ENCODE data around the gene MSI1.

MSI1 gene

GRCh38 chr12:120376934-120377572 lies 8.1 kb upstream of the MSI1 start:
- no peak for DNase-seq

- DNase-seq = no peak
Measured at GRCh38 chr12:120376416-120376815, 7.5 kb upstream of the MSI1 start.

DNA sequence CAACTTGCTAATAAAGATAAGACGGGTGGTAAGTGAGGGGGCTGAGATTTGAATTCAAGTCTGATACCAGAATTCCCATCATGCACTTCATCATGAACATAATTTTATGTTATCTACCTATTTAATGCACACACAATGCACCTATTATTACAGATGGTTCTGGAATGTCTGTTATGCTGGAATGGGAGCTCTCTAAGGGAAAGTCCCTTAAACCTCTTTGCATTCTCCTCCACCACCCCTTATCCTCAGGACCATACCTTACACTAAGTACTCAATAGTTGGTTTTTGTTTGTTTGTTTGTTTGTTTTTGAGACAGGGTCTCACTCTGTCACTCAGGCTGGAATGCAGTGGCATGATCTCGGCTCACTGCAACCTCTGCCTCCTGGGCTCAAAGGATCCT lies 7.0 kb upstream of the MSI1 start:
- DNase-seq = no peak

GRCh38 chr12:120373683-120374082 lies 4.7 kb upstream of the MSI1 start:
- no peak for DNase-seq

- no peak for DNase-seq
Measured at GRCh38 chr12:120370343-120371243, 1.6 kb upstream of the MSI1 start.

- DNase-seq = peak; percentile 26
Measured at GRCh38 chr12:120369603-120370342, 809 bp upstream of the MSI1 start.

- DNase-seq = peak; percentile 74
Measured at GRCh38 chr12:120367924-120368788, 808 bp downstream of the MSI1 start.

- peak; percentile 86 for DNase-seq
Measured at GRCh38 chr12:120367233-120367923, 1.6 kb downstream of the MSI1 start.

DNA sequence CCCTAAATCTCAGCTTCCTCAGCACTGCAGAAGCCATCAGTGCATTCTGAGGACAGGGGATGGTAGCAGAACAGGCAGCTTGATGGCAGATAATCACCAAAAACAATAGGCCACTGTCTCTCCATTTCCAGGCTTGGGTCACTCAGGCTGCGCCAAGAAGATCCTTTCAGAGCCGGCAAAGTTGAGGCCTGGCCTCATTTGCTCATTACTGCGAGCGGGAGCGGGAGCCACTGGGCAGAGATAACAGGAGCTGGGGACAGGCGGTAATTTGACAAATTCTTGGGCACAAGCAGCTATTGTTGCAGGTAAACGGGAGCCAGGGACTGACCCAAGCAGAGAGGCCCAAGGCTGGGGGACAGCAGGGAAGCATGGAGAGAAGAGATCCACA lies 2.1 kb downstream of the MSI1 start:
- DNase-seq = no peak

DNA sequence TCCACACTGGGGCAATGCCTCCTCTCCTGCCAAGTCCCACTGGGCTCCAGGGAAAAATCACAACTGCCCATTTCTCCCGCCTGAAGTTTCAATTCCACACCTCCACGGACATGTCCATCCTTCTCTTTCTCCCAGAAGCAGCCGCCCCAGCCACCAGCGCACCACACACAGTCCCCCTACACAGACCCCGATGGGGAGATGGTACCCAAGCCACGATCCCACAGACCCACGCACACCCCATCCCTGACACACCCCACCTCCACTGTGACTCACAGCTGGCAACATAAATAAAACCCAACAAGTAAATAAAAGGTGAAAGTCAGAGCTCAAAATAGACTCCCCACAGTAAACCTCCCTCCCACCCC lies 2.6 kb downstream of the MSI1 start:
- DNase-seq = no peak

DNA sequence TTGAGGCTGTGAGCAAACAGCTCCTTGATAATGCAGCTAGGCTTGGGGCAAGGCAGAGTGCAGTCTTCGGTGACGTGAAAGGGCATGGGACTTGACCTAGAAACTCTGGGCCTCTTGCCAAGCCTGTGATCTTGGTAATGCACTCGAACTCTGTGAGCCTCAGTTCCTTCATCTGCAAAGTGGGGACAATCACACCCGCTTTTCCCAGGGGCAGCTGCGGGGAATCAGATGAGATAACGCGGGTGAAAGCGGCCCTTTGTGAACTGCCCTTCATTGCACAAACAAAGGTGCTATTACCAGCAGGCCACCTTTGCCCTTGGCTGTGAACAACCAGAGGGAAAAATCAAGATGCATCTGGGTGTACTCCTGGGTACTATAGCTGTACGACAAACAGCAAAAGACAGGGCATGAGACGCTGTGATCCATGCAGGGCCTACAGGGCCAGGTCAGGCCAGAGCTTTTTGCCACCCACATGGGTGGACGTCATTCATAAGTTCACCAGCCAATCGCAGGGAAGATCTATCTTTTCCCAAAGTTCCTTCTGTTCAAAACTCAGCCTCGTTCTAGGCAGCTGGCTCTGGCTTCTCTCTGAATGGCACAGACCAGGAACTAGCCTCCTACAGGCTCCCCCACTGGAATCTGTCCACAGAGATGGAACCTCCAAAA lies 3.2 kb downstream of the MSI1 start:
- peak; percentile 31 for DNase-seq

- DNase-seq = peak; percentile 45
Measured at GRCh38 chr12:120364487-120364886, 4.5 kb downstream of the MSI1 start.

DNA sequence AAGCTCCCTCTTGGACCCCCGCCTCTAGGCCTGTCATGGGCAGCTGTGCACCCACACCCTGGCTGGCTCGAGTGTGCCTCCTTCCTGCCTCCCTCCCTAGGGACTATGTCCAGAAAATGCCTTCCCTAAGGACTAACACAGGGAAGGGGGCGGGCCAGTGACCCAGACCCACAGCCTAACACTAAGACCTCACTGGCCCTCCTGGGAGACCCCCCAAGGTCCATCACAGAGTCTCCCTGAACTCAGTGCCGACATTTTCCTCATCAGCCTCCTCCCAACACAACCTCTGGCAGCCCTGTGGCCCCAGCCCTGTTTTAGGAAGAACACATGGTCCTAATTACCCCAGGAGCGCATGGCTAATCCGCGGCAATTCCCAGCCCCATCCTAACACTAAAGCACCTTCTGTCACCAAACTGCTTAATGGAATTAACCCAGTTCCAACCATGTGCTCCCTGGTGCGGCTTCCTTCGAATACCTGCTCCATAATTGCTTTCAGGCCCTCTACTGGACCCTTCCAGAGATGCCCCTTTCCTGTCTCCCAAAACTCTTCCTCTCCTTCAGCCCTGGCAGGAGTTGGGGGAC lies 5.6 kb downstream of the MSI1 start:
- peak; percentile 100 for DNase-seq

GRCh38 chr12:120362516-120363273 lies 6.3 kb downstream of the MSI1 start:
- peak; percentile 89 for DNase-seq

- peak; percentile 99 for DNase-seq
Measured at GRCh38 chr12:120361506-120362208, 7.3 kb downstream of the MSI1 start.

- no peak for DNase-seq
Measured at GRCh38 chr12:120359128-120359527, 9.8 kb downstream of the MSI1 start.

DNA sequence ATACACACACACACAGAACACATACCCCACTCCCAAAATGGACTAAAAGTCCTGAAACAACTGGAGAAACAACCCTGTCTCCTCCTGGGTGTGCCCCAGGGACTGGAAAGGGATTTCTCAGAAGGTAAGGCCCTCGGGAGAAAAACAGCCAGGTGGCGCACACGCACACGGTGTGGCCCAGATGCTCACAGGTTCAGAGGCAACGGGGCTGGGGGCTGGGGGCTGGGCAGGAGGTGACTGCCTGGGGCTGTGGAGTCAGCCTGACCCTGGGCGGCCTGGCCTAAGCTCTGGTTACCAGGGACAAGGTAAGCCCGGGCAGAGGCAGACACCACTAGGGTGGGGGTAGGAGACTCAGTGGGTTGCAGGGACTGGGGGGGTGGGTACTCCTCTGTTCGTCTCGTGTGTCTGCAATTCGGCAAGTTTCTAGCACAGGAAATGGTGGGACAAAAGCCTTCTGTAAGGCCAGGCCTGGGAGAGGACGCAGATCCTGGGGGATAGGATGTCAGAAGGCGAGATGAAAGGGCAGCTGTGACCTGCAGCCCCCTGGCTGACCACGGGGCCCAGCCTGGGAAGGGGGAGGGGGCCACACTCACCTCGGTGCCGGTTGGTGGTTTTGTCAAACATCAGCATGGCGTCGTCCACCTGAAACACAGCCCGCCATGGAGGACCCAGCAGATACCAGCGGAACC lies 10.4 kb downstream of the MSI1 start:
- DNase-seq = peak; percentile 58

DNA sequence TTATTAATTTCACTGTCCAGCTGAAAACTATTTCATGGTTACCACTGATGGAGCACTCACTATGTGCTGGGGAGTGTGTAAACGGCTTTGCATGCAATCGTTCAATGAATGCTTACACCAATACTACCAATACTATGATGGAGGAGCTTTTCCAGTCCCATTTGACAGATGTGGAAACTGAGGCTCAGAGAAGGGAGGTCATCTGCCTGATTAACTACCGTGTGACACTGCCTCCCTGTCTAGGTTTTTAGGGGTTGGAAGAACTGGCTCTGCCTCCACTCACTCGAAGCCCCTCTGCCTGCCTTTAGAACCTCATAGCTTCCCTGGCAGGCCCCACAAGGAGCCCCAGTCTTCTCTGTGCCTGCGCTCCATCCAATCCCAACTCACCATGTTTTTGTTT lies 11.9 kb downstream of the MSI1 start:
- DNase-seq = no peak

DNA sequence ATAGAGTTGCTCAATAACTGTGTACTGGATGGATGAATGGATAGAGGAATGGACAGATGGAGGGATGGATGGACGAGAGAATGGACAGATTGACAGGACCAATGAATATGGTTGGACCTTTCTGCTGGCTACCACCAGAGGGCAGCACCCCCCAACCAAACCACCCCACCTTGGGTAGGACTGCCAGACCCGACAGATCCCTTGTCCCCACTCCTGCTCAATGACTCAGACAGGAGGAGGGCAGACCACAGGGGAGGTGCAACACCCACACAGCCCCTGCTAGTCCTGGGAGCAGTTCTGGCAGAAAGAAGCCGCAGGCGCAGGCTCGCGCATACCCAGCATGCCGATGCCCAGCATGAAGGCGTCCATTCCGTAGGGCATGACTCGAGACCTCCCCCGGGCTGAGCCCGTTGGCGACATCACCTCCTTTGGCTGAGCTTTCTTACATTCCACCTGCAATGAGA lies 12.4 kb downstream of the MSI1 start:
- peak; percentile 87 for DNase-seq

Data from NCI-H82 (cell line).